ENCODE measurements around the gene RHBDD1. TPM values are rescaled to one million over a fixed set of nuclear protein-coding genes. Genes with fewer than 3 reads are reported as not detected.

The RHBDD1 gene
- total RNA-seq: 10 to 100 TPM; 29.1 to 35.0 TPM

- Mint-ChIP-seq H3K4me3 (peak within 1 kb of the TSS; percentile 85), H3K27me3 (no peaks in the 10 kb centered on the region), H3K4me1 (peaks cover 52% of the 10 kb centered on the region), H3K9me3 (peaks cover 9% of the 10 kb centered on the region), H3K36me3 (peaks cover 51% of the 10 kb centered on the region), H3K27ac (peak within 1 kb of the TSS; percentile 95)
- DNase-seq: peak; percentile 95
Measured at GRCh38 chr2:226835796-226836547, at the start of gene RHBDD1. RHBDD1 (plus strand) TSS chr2:226836054; CDS start chr2:226864694, 28,640 bp downstream.

GRCh38 chr2:226788064-226788463, 47.8 kb upstream of the RHBDD1 start:
- Mint-ChIP-seq H3K9me3 (peaks cover 3% of the 10 kb centered on the region), H3K27ac (no peak overlapping the region), H3K36me3 (peaks cover 20% of the 10 kb centered on the region), H3K27me3 (no peaks in the 10 kb centered on the region), H3K4me3 (no peak overlapping the region), H3K4me1 (peaks cover 32% of the 10 kb centered on the region)
- DNase-seq: no peak

- H3K4me3 Mint-ChIP-seq: no peak overlapping the region
- H3K27me3 Mint-ChIP-seq: no peaks in the 10 kb centered on the region
- H3K27ac Mint-ChIP-seq: peak overlapping the region; percentile 75
- peaks cover 19% of the 10 kb centered on the region for H3K36me3 Mint-ChIP-seq
- no peaks in the 10 kb centered on the region for H3K9me3 Mint-ChIP-seq
- DNase-seq: no peak
- peaks cover 41% of the 10 kb centered on the region for H3K4me1 Mint-ChIP-seq
Measured at GRCh38 chr2:226788881-226789490, 46.9 kb upstream of the RHBDD1 start.

GRCh38 chr2:226790011-226790410, 45.8 kb upstream of the RHBDD1 start:
- Mint-ChIP-seq H3K27me3 (no peaks in the 10 kb centered on the region), H3K27ac (peak overlapping the region; percentile 99), H3K4me1 (peaks cover 51% of the 10 kb centered on the region)

GRCh38 chr2:226790431-226790830, 45.4 kb upstream of the RHBDD1 start:
- H3K9me3 Mint-ChIP-seq: no peaks in the 10 kb centered on the region
- DNase-seq: no peak
- H3K27me3 Mint-ChIP-seq: no peaks in the 10 kb centered on the region
- H3K36me3 Mint-ChIP-seq: peaks cover 20% of the 10 kb centered on the region
- H3K27ac Mint-ChIP-seq: peak overlapping the region; percentile 99
- peak overlapping the region; percentile 87 for H3K4me3 Mint-ChIP-seq
- peaks cover 51% of the 10 kb centered on the region for H3K4me1 Mint-ChIP-seq

More at GRCh38 chr2:226790011-226790410, 45.8 kb upstream of the RHBDD1 start:
- peak overlapping the region; percentile 37 for H3K4me3 Mint-ChIP-seq
- peaks cover 20% of the 10 kb centered on the region for H3K36me3 Mint-ChIP-seq
- no peak for DNase-seq
- H3K9me3 Mint-ChIP-seq: no peaks in the 10 kb centered on the region

- DNase-seq: peak; percentile 59
- H3K36me3 Mint-ChIP-seq: peaks cover 17% of the 10 kb centered on the region
- H3K27me3 Mint-ChIP-seq: no peaks in the 10 kb centered on the region
- peak overlapping the region; percentile 99 for H3K27ac Mint-ChIP-seq
- H3K4me1 Mint-ChIP-seq: peaks cover 52% of the 10 kb centered on the region
- peak overlapping the region; percentile 87 for H3K4me3 Mint-ChIP-seq
- no peaks in the 10 kb centered on the region for H3K9me3 Mint-ChIP-seq
Measured at GRCh38 chr2:226791056-226791486, 44.8 kb upstream of the RHBDD1 start.

- H3K4me1 Mint-ChIP-seq: peaks cover 56% of the 10 kb centered on the region
- peaks cover 19% of the 10 kb centered on the region for H3K36me3 Mint-ChIP-seq
- DNase-seq: peak; percentile 95
- no peaks in the 10 kb centered on the region for H3K9me3 Mint-ChIP-seq
- H3K27me3 Mint-ChIP-seq: no peaks in the 10 kb centered on the region
- peak overlapping the region; percentile 87 for H3K4me3 Mint-ChIP-seq
- H3K27ac Mint-ChIP-seq: peak overlapping the region; percentile 99
Measured at GRCh38 chr2:226791487-226792081, 44.3 kb upstream of the RHBDD1 start.

- H3K4me1 Mint-ChIP-seq: peaks cover 56% of the 10 kb centered on the region
- no peaks in the 10 kb centered on the region for H3K27me3 Mint-ChIP-seq
- no peaks in the 10 kb centered on the region for H3K9me3 Mint-ChIP-seq
- no peak for DNase-seq
- peak overlapping the region; percentile 79 for H3K4me3 Mint-ChIP-seq
- peaks cover 20% of the 10 kb centered on the region for H3K36me3 Mint-ChIP-seq
- H3K27ac Mint-ChIP-seq: peak overlapping the region; percentile 94
Measured at GRCh38 chr2:226792155-226792881, 43.5 kb upstream of the RHBDD1 start.

- no peak overlapping the region for H3K4me3 Mint-ChIP-seq
- DNase-seq: no peak
- H3K9me3 Mint-ChIP-seq: no peaks in the 10 kb centered on the region
- H3K27ac Mint-ChIP-seq: no peak overlapping the region
- peaks cover 20% of the 10 kb centered on the region for H3K36me3 Mint-ChIP-seq
- peaks cover 59% of the 10 kb centered on the region for H3K4me1 Mint-ChIP-seq
- no peaks in the 10 kb centered on the region for H3K27me3 Mint-ChIP-seq
Measured at GRCh38 chr2:226793646-226794045, 42.2 kb upstream of the RHBDD1 start.

GRCh38 chr2:226794196-226794661, 41.6 kb upstream of the RHBDD1 start:
- Mint-ChIP-seq H3K27ac (no peak overlapping the region), H3K4me1 (peaks cover 54% of the 10 kb centered on the region), H3K27me3 (no peaks in the 10 kb centered on the region), H3K4me3 (peak overlapping the region; percentile 6), H3K36me3 (peaks cover 20% of the 10 kb centered on the region), H3K9me3 (no peaks in the 10 kb centered on the region)
- DNase-seq: no peak

GRCh38 chr2:226794751-226795171, 41.1 kb upstream of the RHBDD1 start:
- Mint-ChIP-seq H3K27ac (no peak overlapping the region), H3K9me3 (no peaks in the 10 kb centered on the region), H3K4me1 (peaks cover 49% of the 10 kb centered on the region), H3K4me3 (no peak overlapping the region), H3K36me3 (peaks cover 18% of the 10 kb centered on the region), H3K27me3 (no peaks in the 10 kb centered on the region)
- no peak for DNase-seq

- peaks cover 47% of the 10 kb centered on the region for H3K4me1 Mint-ChIP-seq
- H3K27ac Mint-ChIP-seq: no peak overlapping the region
- peaks cover 18% of the 10 kb centered on the region for H3K36me3 Mint-ChIP-seq
- no peak for DNase-seq
- no peaks in the 10 kb centered on the region for H3K9me3 Mint-ChIP-seq
- no peak overlapping the region for H3K4me3 Mint-ChIP-seq
- H3K27me3 Mint-ChIP-seq: no peaks in the 10 kb centered on the region
Measured at GRCh38 chr2:226795281-226796011, 40.4 kb upstream of the RHBDD1 start.

- Mint-ChIP-seq H3K27me3 (no peaks in the 10 kb centered on the region), H3K4me1 (peaks cover 49% of the 10 kb centered on the region), H3K9me3 (no peaks in the 10 kb centered on the region), H3K36me3 (peaks cover 10% of the 10 kb centered on the region), H3K27ac (no peak overlapping the region), H3K4me3 (no peak overlapping the region)
- no peak for DNase-seq
Measured at GRCh38 chr2:226796012-226796839, 39.6 kb upstream of the RHBDD1 start.
